K562 (cell line): ENCODE measurements around the gene TYW3. TPM values are rescaled to one million over a fixed set of nuclear protein-coding genes. Genes with fewer than 3 reads are reported as not detected.
A peak's percentile ranks its signal among the peaks of the same experiment; 100 is the strongest.

Source experiments
- EP400 ChIP-seq: fragments of 450-650 bp; IDR thresholded peaks from 2 replicates; pipeline ENCODE4 v1.6.1; 2017; ENCODE audit warnings: antibody characterized with exemption, mild to moderate bottlenecking, moderate library complexity
- GATAD2A ChIP-seq: fragments of 450-650 bp; IDR thresholded peaks from 2 replicates; pipeline ENCODE4 v1.6.1; 2017
- KDM5B ChIP-seq: fragments of 200-600 bp; sonication (generic); IDR thresholded peaks from 2 replicates; pipeline ENCODE4 v1.6.1; 2012; ENCODE audit warnings: low read depth, mild to moderate bottlenecking, moderate library complexity, low read length, control low read depth, inconsistent platforms; ENCODE audit not compliant: insufficient replicate concordance
- RAD21 ChIP-seq, 2 experiments: fragments of 250-450 bp in 1 of 2; fragments of 450-650 bp in 1 of 2; sonication (Bioruptor Pico) in 1 of 2; formaldehyde crosslinking in 1 of 2; IDR thresholded peaks in 1 of 2; conservative IDR thresholded peaks in 1 of 2; 2 replicates each; pipeline versions ENCODE4 v1.4.0 to v1.8.0; 2020 to 2022; ENCODE audit warnings: mild to moderate bottlenecking in 2 of 2, moderate library complexity in 1 of 2
- TCF7L2 ChIP-seq: fragments of 150-350 bp; IDR thresholded peaks from 2 replicates; pipeline ENCODE4 v1.6.1; 2016; ENCODE audit warnings: low read depth, mild to moderate bottlenecking, low read length, moderate library complexity
- ZNF121 ChIP-seq: sonication (generic); formaldehyde crosslinking; conservative IDR thresholded peaks from 2 replicates; pipeline ENCODE4 v1.8.0; 2022; ENCODE audit warnings: missing genetic modification reagents
- ZNF124 ChIP-seq: sonication (generic); formaldehyde crosslinking; IDR thresholded peaks from 2 replicates; pipeline ENCODE4 v1.8.1; 2022; ENCODE audit warnings: missing genetic modification reagents
- ZNF217 ChIP-seq: sonication (generic); formaldehyde crosslinking; IDR thresholded peaks from 2 replicates; pipeline ENCODE4 v1.8.0; 2022; ENCODE audit warnings: mild to moderate bottlenecking, missing genetic modification reagents
- ZNF23 ChIP-seq: fragments of 250-450 bp; sonication (Bioruptor Pico); IDR thresholded peaks from 2 replicates; pipeline ENCODE4 v1.4.0; 2020; ENCODE audit warnings: mild to moderate bottlenecking
- ZNF316 ChIP-seq: fragments of 450-650 bp; IDR thresholded peaks from 2 replicates; pipeline ENCODE4 v1.6.1; 2016
- ZNF551 ChIP-seq: fragments of 250-450 bp; sonication (Bioruptor Pico); IDR thresholded peaks from 2 replicates; pipeline ENCODE4 v1.5.0; 2021; ENCODE audit warnings: mild to moderate bottlenecking, moderate library complexity
- polyA plus RNA-seq, 8 experiments: library from polyadenylated mRNA; depleted of rRNA in 4 of 8; stranded (reverse) in 5 of 8; unstranded in 3 of 8; fragments of >200 nt; fragmentation: Nextera tagmentation in 2 of 8; fragmentation: Illumina TruSeq in 1 of 8; extraction: Ambion mirVana in 2 of 8; extraction: Trizol in 1 of 8; gene quantifications; 2 replicates each; pipeline versions ENCODE4 v1.2.1 to v1.2.3, GENCODE V29; 2011 to 2014; ENCODE audit warnings: inconsistent platforms in 1 of 8, missing spikeins in 1 of 8
- total RNA-seq, 7 experiments: library from RNA; depleted of rRNA in 6 of 7; stranded (reverse); fragments of >200 nt in 6 of 7; fragmentation: Illumina TruSeq in 2 of 7; extraction: Trizol in 2 of 7; gene quantifications; 2 replicates each; pipeline versions ENCODE4 v1.2.1 to v1.2.3, GENCODE V29; 2011 to 2021; ENCODE audit warnings: low replicate concordance in 1 of 7
- TF ChIP-seq, protein P1 (sequence below): fragments of 450-650 bp; IDR thresholded peaks from 2 replicates; pipeline ENCODE4 v1.6.1; 2016; ENCODE audit warnings: mild to moderate bottlenecking, moderate library complexity
- TF ChIP-seq, protein P2 (sequence below), 2 experiments: fragments of 250-450 bp in 1 of 2; fragments of 450-650 bp in 1 of 2; sonication (Bioruptor Pico) in 1 of 2; IDR thresholded peaks; 2 replicates each; pipeline versions ENCODE4 v1.6.1 to v1.8.0; 2016 to 2021; ENCODE audit warnings: mild to moderate bottlenecking in 2 of 2, moderate library complexity in 2 of 2, missing compliant biosample characterization in 1 of 2, missing genetic modification characterization in 1 of 2
- TF ChIP-seq, protein P3 (sequence below), 2 experiments: fragments of 450-650 bp in 1 of 2; sonication (generic) in 1 of 2; formaldehyde crosslinking in 1 of 2; IDR thresholded peaks in 1 of 2; conservative IDR thresholded peaks in 1 of 2; 2 replicates each; pipeline versions ENCODE4 v1.6.1 to v1.8.1; 2016 to 2023; ENCODE audit warnings: mild to moderate bottlenecking in 2 of 2, moderate library complexity in 2 of 2, inconsistent platforms in 1 of 2, missing genetic modification reagents in 1 of 2

TYW3 gene
- total and polyA plus RNA-seq, 9 of the 15 experiments (the other 6 are each of a cell fraction or from before 2014, with no cell fraction given) = 22.0 to 54.0 (median 41.1) TPM

DNA sequence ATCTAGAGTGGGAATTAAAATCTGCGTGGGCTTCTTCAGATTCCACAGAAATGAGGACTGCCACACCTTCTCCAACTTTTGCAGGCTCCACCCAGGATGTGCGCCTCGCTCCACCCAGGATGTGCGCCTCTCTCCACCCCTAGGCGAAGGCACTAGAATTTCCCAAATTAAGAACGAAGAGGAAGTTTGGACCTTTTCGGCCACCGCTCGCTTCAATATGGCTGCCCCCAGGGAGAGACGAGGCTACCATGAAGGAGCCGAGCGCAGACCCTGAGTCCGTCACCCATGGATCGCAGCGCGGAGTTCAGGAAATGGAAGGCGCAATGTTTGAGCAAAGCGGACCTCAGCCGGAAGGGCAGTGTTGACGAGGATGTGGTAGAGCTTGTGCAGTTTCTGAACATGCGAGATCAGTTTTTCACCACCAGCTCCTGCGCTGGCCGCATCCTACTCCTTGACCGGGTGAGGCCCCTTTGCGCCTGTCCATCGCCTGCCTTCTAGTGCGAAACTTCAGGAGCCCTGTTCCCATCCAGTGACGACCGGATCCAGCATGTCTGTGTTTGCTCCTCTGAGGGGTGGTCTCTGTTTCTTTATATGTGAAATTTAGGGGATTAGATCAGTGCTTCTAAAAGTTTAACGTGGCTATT lies at the start of gene TYW3, which contains the start of gene CRYZ (continued):
- TF ChIP-seq, protein P1, sequence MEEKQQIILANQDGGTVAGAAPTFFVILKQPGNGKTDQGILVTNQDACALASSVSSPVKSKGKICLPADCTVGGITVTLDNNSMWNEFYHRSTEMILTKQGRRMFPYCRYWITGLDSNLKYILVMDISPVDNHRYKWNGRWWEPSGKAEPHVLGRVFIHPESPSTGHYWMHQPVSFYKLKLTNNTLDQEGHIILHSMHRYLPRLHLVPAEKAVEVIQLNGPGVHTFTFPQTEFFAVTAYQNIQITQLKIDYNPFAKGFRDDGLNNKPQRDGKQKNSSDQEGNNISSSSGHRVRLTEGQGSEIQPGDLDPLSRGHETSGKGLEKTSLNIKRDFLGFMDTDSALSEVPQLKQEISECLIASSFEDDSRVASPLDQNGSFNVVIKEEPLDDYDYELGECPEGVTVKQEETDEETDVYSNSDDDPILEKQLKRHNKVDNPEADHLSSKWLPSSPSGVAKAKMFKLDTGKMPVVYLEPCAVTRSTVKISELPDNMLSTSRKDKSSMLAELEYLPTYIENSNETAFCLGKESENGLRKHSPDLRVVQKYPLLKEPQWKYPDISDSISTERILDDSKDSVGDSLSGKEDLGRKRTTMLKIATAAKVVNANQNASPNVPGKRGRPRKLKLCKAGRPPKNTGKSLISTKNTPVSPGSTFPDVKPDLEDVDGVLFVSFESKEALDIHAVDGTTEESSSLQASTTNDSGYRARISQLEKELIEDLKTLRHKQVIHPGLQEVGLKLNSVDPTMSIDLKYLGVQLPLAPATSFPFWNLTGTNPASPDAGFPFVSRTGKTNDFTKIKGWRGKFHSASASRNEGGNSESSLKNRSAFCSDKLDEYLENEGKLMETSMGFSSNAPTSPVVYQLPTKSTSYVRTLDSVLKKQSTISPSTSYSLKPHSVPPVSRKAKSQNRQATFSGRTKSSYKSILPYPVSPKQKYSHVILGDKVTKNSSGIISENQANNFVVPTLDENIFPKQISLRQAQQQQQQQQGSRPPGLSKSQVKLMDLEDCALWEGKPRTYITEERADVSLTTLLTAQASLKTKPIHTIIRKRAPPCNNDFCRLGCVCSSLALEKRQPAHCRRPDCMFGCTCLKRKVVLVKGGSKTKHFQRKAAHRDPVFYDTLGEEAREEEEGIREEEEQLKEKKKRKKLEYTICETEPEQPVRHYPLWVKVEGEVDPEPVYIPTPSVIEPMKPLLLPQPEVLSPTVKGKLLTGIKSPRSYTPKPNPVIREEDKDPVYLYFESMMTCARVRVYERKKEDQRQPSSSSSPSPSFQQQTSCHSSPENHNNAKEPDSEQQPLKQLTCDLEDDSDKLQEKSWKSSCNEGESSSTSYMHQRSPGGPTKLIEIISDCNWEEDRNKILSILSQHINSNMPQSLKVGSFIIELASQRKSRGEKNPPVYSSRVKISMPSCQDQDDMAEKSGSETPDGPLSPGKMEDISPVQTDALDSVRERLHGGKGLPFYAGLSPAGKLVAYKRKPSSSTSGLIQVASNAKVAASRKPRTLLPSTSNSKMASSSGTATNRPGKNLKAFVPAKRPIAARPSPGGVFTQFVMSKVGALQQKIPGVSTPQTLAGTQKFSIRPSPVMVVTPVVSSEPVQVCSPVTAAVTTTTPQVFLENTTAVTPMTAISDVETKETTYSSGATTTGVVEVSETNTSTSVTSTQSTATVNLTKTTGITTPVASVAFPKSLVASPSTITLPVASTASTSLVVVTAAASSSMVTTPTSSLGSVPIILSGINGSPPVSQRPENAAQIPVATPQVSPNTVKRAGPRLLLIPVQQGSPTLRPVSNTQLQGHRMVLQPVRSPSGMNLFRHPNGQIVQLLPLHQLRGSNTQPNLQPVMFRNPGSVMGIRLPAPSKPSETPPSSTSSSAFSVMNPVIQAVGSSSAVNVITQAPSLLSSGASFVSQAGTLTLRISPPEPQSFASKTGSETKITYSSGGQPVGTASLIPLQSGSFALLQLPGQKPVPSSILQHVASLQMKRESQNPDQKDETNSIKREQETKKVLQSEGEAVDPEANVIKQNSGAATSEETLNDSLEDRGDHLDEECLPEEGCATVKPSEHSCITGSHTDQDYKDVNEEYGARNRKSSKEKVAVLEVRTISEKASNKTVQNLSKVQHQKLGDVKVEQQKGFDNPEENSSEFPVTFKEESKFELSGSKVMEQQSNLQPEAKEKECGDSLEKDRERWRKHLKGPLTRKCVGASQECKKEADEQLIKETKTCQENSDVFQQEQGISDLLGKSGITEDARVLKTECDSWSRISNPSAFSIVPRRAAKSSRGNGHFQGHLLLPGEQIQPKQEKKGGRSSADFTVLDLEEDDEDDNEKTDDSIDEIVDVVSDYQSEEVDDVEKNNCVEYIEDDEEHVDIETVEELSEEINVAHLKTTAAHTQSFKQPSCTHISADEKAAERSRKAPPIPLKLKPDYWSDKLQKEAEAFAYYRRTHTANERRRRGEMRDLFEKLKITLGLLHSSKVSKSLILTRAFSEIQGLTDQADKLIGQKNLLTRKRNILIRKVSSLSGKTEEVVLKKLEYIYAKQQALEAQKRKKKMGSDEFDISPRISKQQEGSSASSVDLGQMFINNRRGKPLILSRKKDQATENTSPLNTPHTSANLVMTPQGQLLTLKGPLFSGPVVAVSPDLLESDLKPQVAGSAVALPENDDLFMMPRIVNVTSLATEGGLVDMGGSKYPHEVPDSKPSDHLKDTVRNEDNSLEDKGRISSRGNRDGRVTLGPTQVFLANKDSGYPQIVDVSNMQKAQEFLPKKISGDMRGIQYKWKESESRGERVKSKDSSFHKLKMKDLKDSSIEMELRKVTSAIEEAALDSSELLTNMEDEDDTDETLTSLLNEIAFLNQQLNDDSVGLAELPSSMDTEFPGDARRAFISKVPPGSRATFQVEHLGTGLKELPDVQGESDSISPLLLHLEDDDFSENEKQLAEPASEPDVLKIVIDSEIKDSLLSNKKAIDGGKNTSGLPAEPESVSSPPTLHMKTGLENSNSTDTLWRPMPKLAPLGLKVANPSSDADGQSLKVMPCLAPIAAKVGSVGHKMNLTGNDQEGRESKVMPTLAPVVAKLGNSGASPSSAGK = no peak
- TF ChIP-seq KDM5B (peak; percentile 82), ZNF316 (no peak), ZNF217 (CRISPR knock-in tag) (no peak), TCF7L2 (peak; percentile 71; the same call in 1 of the 2 replicates), ZNF121 (no peak), EP400 (peak; percentile 84), ZNF551 (CRISPR knock-in tag) (no peak), RAD21 (CRISPR knock-in tag; conservative IDR thresholded peaks at IDR 0.05 in 1 of 2, IDR thresholded peaks at IDR 0.05 in 1 of 2) (no peak), ZNF124 (CRISPR knock-in tag) (no peak), GATAD2A (no peak), ZNF23 (CRISPR knock-in tag) (no peak)
- TF ChIP-seq, protein P2, sequence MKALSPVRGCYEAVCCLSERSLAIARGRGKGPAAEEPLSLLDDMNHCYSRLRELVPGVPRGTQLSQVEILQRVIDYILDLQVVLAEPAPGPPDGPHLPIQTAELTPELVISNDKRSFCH (CRISPR knock-in tag; IDR thresholded peaks at IDR 0.05) = no peak
- TF ChIP-seq, protein P2 (tag; IDR thresholded peaks at IDR 0.05) = peak; percentile 46; the same call in 1 of the 2 replicates
- TF ChIP-seq, protein P3, sequence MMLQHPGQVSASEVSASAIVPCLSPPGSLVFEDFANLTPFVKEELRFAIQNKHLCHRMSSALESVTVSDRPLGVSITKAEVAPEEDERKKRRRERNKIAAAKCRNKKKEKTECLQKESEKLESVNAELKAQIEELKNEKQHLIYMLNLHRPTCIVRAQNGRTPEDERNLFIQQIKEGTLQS (IDR thresholded peaks at IDR 0.05) = no peak
- TF ChIP-seq, protein P3 (CRISPR knock-in tag; conservative IDR thresholded peaks at IDR 0.05) = no peak
